GM18858 (cell line): ENCODE results near the gene PPM1J.
A peak's percentile ranks its signal among the peaks of the same experiment; 100 is the strongest.

ENCODE experiments used
- ATAC-seq: cut with Tn5 transposase; IDR thresholded peaks from one replicate; pipeline ENCODE4 v1.9.1; 2021; ENCODE audit not compliant: unreplicated experiment

PPM1J gene

GRCh38 chr1:112704934-112705627 lies 10.1 kb downstream of the PPM1J start:
- ATAC-seq, result peak; percentile 46

GRCh38 chr1:112704391-112704933 lies 10.7 kb downstream of the PPM1J start:
- no peak for ATAC-seq

- no peak for ATAC-seq
These were observed 11.4 kb downstream of the PPM1J start for GRCh38 chr1:112703706-112704105.

- ATAC-seq, result no peak
These were observed 12.5 kb downstream of the PPM1J start for GRCh38 chr1:112702420-112703261.

GRCh38 chr1:112702067-112702395 lies 13.1 kb downstream of the PPM1J start:
- no peak for ATAC-seq

- ATAC-seq, result no peak
These were observed 13.7 kb downstream of the PPM1J start for GRCh38 chr1:112701227-112702066.

GRCh38 chr1:112700290-112701226 lies 14.6 kb downstream of the PPM1J start:
- ATAC-seq, result no peak

GRCh38 chr1:112699425-112700144 lies 15.5 kb downstream of the PPM1J start:
- ATAC-seq, result no peak

GRCh38 chr1:112698366-112699310 lies 16.5 kb downstream of the PPM1J start:
- ATAC-seq, result no peak

GRCh38 chr1:112697781-112698201 lies 17.3 kb downstream of the PPM1J start:
- ATAC-seq, result no peak

- no peak for ATAC-seq
These were observed 18.4 kb downstream of the PPM1J start for GRCh38 chr1:112696578-112697314.

- no peak for ATAC-seq
These were observed 19.9 kb downstream of the PPM1J start for GRCh38 chr1:112695276-112695675.

GRCh38 chr1:112694363-112694929 lies 20.7 kb downstream of the PPM1J start:
- no peak for ATAC-seq

GRCh38 chr1:112693821-112694220 lies 21.3 kb downstream of the PPM1J start:
- ATAC-seq, result no peak

- ATAC-seq, result no peak
These were observed 22.5 kb downstream of the PPM1J start for GRCh38 chr1:112692681-112693080.

GRCh38 chr1:112689842-112690237 lies 25.3 kb downstream of the PPM1J start:
- ATAC-seq, result no peak

GRCh38 chr1:112689196-112689841 lies 25.8 kb downstream of the PPM1J start:
- ATAC-seq, result no peak
